ENCODE data around the gene FAHD2B.
"Not testable (repeated sequence)": the region's sequence is repeated elsewhere in the genome, so short reads cannot be mapped to it uniquely, and the experiment has no call there.

Gene FAHD2B, protein sequence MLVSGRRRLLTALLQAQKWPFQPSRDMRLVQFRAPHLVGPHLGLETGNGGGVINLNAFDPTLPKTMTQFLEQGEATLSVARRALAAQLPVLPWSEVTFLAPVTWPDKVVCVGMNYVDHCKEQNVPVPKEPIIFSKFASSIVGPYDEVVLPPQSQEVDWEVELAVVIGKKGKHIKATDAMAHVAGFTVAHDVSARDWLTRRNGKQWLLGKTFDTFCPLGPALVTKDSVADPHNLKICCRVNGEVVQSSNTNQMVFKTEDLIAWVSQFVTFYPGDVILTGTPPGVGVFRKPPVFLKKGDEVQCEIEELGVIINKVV

DNA sequence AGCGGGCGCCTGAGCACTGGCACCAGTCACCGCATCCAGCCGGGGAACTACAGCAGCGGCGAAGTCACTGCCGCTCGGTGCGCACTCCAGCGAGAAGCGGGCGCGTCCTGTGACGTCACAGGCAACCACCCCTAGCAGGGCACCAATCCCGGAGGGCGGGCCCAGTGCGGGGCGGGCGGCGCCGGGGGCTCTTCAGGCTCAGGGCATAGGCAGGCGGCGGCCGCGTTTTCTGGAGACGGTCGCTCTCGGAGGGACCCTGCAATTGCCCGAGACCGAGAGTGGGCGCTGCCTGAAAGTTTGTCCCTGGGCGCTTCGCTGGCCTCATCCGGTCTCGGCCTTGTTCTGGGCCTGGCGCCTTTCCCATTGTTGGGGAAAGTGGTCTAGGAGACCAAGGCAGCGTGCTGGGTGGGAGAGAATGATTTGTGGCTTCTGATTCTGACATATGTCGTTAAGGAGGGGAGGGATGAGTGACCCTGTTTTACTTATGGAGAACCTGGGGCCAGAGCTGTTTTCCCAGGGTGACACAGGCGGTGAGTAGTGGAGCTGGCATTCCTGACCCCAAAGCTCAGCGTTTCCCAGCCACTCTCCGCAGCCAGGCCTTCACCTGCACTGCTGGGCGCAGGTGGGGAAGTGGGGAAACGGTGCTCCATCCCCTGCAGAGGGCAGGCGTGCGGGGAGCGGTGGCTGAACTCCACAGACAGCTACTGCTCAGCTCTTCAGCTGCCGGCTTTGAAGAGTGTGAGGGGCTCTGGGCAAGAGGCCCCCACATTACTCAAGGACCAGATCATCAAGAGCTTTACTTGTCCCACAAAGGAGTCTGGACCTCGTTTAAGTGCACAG is at the start of gene FAHD2B:
TSS of gene FAHD2B (minus strand) at position 111 of the 840 bp plus-strand sequence. CDS start 3,176 bp downstream, outside the sequence.
- H3K27ac ChIP-seq: not testable (repeated sequence)

DNA sequence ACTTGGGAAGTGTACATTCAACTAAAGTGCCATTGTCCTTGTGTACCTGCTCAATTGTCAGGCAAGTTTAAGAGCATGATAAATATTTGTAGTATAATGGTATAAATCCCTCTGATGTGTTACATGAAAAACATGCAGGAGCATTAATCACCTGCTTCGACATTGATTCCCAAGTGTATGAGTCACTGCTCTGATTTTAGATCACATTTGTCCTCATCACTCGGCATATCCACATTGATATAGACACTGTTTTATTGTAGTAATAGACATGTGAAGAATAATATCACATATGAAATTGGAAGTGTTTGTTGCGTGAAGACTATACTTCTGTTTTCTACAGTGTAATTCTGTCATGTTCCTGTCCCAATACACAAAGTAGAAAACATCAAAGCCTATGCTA is 49.3 kb upstream of the FAHD2B start:
- H3K27ac ChIP-seq: not testable (repeated sequence)

DNA sequence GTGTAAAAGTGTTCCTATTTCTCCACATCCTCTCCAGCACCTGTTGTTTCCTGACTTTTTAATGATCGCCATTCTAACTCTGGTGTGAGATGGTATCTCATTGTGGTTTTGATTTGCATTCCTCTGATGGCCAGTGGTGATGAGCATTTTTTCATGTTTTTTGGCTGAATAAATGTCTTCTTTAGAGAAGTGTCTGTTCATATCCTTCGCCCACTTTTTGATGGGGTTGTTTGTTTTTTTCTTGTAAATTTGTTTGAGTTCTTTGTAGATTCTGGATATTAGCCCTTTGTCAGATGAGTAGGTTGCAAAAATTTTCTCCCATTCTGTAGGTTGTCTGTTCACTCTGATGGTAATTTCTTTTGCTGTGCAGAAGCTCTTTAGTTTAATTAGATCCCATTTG is 34.4 kb upstream of the FAHD2B start:
- not testable (repeated sequence) for H3K27ac ChIP-seq

DNA sequence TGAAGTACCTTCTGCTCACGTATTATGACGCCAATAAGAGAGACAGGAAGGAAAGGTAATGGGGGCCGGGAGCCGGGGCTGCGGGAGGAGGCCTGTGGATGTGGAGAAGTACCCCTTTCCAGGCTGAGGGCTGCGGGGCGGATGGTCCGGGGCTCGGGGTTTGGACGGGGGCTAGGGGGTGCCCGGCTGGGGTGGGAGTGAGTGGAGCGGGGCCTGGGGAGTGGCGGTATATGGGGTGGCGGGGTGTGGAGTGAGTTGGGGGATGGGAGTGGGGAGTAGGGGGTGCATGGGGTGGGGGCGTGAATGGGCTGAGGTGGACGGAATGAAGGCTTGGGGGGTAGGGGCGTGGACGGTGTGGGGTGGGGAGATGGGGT is 19.2 kb upstream of the FAHD2B start:
- H3K27ac ChIP-seq: peak overlapping the region; percentile 94

DNA sequence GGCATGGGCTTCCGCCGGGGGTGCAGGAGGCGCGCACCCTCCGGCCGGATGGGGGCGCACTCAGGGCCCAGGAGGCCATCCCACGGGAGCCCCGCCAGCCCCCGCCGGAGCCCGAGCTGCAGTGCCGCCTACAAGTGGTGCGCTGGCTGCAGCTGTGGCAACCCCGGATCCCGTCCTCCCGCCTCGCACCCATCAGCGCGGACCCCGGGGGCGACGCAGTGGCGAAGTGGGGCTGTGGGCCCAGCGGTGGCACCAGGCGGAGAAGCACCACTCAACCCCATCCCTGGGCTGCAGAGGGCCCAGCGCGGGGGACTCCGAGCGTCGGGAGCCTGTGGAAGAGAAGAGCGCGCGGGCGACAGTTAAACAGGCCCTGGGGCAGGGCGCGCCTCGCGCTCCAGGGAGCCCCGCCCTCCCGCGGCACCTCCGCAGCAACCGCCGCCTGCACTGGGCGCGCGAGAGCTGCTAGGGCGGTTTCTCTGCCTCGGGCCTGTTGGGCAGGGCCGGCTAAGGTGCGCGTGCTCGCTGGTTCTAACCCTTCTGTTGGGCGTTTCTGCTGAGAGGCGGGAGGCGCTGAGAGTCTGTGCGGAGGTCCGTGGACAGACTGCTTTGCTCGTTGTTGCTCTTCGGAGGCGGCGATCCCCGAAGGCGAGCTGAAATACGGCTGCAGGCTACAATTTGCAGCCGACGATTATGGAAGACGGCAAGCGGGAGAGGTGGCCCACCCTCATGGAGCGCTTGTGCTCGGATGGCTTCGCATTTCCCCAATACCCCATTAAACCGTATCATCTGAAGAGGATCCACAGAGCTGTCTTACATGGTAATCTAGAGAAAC is 18.6 kb upstream of the FAHD2B start, which contains the start of gene ANKRD36:
TSS of gene ANKRD36 (plus strand) at position 104 of the 832 bp plus-strand sequence. CDS start at position 691, 587 bp downstream.
- H3K27ac ChIP-seq: peak within 1 kb of the TSS; percentile 94

DNA sequence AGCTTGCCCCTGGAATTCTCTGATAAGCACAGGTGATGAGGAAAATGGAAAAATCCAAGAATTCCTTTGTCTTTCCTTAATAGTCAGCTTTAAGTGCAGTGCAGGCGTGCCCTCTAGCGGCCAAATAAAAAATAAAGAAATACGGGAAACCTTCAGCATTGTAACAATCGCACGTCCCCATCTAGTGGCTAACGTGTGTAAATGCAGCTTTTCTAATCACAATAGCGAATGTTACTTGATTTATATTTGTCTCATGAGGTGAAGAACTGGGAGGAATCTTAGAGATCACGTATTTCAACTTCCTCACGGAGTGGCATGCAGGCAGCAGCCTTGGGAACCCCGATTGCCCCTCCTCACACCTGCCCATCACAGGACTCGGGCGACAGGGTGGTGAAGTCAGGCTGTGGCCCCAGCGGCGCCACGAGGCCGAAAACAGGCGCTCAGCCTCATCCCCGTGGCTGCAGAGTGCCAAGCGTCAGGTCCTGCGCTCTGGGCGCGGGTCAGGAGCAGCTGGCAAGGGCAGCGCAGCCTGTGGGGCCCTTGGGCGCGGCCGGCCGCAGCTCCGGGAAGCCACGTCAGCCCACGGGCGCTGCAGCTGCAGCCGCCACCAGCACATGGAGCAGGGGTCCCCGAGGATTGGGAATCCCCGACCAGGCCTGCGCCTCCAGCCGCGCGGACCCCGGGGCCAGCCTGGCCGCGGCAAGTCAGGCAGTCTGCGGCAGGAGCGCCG is 17.8 kb upstream of the FAHD2B start:
- H3K27ac ChIP-seq: peak overlapping the region; percentile 94
- TF ChIP-seq, protein P1, sequence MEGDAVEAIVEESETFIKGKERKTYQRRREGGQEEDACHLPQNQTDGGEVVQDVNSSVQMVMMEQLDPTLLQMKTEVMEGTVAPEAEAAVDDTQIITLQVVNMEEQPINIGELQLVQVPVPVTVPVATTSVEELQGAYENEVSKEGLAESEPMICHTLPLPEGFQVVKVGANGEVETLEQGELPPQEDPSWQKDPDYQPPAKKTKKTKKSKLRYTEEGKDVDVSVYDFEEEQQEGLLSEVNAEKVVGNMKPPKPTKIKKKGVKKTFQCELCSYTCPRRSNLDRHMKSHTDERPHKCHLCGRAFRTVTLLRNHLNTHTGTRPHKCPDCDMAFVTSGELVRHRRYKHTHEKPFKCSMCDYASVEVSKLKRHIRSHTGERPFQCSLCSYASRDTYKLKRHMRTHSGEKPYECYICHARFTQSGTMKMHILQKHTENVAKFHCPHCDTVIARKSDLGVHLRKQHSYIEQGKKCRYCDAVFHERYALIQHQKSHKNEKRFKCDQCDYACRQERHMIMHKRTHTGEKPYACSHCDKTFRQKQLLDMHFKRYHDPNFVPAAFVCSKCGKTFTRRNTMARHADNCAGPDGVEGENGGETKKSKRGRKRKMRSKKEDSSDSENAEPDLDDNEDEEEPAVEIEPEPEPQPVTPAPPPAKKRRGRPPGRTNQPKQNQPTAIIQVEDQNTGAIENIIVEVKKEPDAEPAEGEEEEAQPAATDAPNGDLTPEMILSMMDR (IDR thresholded peaks at IDR 0.05): peak; percentile 93

DNA sequence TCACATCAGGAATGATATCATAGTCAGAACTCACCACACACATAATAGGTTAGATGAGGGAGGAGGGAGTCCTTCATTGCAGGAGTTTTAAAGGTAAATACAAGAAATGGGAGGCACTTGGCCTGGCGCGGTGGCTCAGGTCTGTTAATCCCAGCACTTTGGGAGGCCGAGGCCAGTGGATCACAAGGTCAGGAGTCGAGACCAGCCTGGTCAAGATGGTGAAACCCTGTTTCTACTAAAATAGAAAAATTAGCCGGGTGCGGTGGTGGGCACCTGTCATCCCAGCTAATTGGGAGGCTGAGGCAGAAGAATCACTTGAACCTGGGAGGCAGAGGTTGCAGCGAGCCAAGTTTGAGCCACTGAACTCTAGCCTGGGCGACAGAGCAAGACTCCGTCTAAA is 16.6 kb upstream of the FAHD2B start:
- not testable (repeated sequence) for H3K27ac ChIP-seq

DNA sequence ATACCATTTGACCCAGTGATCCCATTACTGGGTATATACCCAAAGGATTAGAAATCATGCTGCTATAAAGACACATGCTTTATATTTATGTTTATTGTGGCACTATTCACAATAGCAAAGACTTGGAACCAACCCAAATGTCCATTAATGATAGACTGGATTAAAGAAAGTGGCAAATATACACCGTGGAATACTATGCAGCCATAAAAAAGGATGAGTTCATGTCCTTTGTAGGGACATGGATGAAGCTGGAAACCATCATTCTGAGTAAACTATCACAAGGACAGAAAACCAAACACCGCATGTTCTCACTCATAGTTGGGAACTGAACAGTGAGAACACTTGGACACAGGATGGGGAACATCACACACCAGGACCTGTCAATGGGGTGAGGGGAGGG is 12.2 kb upstream of the FAHD2B start:
- not testable (repeated sequence) for H3K27ac ChIP-seq

DNA sequence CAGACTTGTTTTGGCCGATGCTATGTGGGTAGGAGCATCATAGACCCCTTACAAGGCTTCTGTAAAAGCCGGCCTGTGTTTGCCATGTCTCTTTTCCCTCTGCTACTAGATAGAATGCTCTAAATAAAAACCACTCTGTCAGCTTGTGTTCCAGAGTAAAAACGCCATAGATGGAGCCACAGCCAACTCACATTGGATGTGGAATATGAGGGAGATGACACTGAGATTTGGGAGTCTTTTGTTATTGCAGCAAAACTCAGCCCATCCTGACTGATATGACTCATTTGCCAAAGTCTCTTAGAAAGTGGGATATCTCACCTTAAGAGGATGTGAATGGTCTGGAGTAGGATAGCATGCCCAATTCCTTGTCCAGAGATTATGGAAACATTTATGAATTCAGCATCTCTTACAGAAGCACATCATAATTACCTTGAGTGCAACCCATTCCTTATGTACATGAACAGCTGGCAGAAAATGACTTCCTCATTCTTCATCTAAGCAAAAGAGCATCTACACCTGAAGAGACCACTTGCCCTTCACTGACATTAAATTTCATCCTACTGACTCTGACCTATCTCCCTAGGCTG is 4.2 kb upstream of the FAHD2B start:
- not testable (repeated sequence) for H3K27ac ChIP-seq

DNA sequence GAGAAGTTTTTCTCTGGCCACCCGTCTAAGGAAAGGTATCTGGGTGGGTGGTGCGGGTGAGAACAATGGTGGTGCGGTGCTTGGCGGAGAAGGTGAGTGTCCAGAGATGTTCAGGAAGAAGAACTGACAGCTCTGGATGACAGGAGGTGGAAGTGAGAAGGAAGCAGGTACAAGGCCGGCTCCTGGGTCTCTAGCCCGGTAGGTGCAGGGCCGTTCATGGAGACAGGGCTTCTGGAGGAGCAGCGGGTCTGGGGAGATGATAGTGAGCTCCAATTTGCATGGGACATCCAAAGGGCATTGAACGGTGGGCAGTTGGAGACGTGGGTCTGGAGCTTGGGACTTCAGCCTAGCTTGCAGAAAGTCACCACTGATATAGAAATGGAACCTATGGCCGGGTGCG is 979 bp upstream of the FAHD2B start:
- H3K27ac ChIP-seq: no peak overlapping the region
- no peak for TF ChIP-seq ZFX (IDR thresholded peaks at IDR 0.05; ENCODE audit: borderline replicate concordance)
- TF ChIP-seq, protein P1 (IDR thresholded peaks at IDR 0.05): no peak

DNA sequence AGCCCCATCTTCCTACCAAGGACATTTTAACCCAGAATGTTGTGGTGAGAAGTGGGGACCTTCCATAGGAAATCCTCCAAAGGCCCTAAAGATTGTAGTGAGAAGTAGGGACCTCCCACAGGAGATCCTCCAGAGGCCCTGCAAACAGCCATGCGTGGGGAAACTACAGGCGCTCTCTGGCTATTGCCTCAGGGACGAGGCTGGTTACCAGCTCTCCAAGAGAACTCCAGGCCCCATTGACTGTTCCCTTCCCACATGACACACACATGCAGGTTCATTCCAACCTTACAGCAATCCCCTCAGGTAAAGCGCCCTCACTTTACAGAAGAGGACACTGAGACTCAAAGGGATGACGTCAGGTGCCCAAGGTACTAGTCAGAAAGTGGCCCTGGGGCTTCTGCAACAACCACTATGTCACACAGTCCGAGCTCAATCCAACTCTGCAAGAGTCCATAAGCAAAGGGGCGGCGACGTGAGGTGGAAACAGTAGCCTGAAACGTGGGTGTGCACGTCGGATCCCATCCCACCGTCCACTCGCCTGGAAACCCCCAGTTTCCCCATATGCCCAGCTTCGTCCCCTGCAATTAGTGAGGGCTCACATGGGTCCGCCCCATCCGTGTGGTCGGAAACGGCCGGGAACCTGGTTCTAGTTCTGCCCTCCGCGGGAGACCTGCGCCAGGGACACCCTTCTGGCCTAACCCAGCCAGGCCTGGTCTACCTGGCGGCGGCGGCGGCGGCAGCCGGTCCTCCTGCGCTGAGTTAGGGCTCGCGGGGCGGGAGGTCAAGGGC is 505 bp downstream of the FAHD2B start:
- H3K27ac ChIP-seq: not testable (repeated sequence)

DNA sequence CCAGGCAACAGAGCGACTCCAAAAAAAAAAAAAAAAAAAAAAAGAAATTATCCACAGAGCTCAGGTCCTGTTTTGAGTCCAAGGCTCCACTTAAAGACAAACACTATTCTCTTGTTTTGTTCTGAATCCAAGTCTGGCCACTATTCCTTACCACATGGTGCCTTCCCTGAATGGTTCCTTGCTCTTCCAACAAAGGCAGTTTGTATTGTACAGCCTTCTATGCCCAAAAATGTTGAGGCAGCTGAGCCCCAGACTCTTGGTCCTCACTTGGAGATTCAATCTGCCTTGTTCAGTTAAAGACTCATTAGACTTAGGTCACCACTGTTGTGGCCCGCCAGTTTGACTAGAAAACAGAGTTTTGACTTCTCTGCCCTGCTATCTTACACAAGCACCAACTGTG is 1.7 kb downstream of the FAHD2B start:
- not testable (repeated sequence) for H3K27ac ChIP-seq

DNA sequence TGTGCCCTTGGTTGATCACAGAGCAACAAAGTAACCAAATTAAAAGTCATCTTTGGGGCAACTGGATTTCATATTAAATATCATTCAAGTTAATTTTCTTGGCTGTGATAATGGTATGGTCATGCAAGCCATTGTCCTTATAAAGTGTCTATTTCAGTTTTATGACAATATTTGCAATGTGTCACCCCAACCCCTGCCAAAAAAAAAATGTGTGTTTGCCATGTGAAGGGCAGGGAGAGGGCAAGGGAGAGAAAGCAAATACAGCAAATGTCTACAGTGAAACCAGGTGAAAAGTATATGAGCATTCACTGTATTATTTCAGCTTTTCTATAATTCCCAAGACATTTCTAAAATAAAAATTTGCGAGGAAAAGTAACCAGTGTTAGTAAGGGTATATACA is 6.0 kb downstream of the FAHD2B start:
- not testable (repeated sequence) for H3K27ac ChIP-seq

DNA sequence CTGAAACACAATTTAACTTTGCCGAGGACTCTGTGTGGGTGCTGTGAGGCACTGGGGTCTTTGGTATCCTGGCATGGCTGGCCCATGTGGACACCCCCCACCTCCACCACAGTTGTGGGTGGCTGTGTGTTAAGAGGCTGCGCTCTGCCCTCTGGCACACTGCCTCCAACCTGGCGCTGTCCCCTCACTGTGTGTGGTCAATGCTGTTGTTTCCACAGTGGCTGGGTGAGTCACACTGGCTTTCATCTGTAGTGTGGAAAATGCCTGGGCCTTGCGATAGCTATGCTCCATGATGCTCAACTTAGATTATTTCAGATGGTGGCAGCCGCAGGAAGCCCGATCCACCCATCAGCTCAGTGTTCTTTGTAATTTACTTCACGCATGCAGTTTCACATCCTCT is 9.6 kb downstream of the FAHD2B start:
- H3K27ac ChIP-seq: not testable (repeated sequence)

DNA sequence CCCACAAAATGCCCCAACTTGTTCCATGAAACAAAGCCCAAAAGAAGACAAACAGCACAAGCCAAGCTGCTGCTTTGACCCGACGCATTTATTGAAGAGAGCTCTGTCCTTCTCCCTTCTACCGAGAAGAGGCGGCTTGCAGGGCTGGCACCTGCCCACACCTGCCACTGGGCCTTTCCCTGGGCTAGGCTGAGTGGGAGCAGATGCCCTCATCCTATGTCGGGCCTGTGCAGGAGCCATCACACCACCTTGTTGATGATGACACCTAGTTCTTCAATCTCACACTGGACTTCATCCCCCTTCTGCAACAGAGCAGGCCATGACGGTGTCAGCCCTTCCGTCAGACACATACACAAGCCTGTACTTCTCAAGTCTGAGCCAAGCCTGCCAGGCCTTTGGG is 11.2 kb downstream of the FAHD2B start:
- not testable (repeated sequence) for H3K27ac ChIP-seq

DNA sequence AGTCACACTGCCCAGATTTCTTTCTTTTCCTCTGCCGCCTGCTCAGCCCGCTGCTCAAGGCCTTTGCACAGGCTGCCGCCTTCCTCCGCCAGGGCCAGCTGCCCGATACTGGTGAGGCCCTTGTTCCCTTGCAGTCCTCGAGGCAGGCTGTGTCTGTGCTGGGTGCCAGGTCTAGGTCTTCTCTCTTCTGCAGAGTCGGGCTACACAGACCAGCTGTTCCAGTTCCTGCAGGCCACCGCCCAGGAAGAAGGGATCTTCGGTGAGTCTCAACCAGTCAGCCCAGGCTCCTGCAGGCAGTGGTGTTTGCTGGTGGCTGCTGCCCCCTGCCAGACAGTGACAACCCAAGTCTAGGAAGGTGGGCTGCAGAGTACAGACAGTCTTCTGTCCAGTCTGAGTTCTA is 12.5 kb downstream of the FAHD2B start:
- H3K27ac ChIP-seq: not testable (repeated sequence)

DNA sequence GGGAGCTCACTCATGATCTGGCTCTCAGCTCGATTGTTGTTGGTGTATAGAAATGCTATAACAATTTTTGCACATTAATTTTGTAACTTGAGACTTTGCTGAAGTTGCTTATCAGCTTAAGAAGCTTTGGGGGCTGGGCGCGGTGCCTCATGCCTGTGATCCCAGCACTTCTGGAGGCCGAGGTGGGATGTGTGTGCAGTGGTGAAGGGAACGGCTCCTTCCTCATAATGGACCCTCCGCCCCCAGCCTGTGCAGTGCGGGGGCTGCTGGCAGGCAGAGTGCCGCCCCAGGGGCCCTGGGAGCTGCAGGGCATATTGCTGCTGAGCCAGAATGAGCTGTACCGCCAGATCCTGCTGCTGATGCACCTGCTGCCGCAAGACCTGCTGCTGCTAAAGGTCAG is 13.8 kb downstream of the FAHD2B start:
- H3K27ac ChIP-seq: not testable (repeated sequence)
